ENCODE measurements around the gene ISM2. TPM values are rescaled to one million over a fixed set of nuclear protein-coding genes. Genes with fewer than 3 reads are reported as not detected.
A peak's percentile ranks its signal among the peaks of the same experiment; 100 is the strongest.
"Not testable (repeated sequence)": the region's sequence is repeated elsewhere in the genome, so short reads cannot be mapped to it uniquely, and the experiment has no call there.

Gene ISM2
- polyA plus RNA-seq, 4 donors, result 0.01 to 0.03 TPM; not detected in 2

GRCh38 chr14:77541905-77542304, 43.3 kb upstream of the ISM2 start:
- H3K4me3 ChIP-seq (ENCODE audit: low read depth in 1 of 3, low read length in 3 of 3), result no peak overlapping the region
- H3K27ac ChIP-seq (ENCODE audit: low read depth in 1 of 3, low read length in 2 of 3), result peak overlapping the region in 1 of 3 donors; percentile 28
- DNase-seq (no peak), FAIRE-seq (no peak)
- H3K27me3 ChIP-seq (ENCODE audit: control insufficient read depth in 3 of 3, insufficient read depth in 3 of 3, low read length in 3 of 3), result no peaks in the 10 kb centered on the region
- H3K9me3 ChIP-seq (ENCODE audit: control insufficient read depth in 2 of 2, insufficient read depth in 1 of 2, low read depth in 1 of 2, low read length in 1 of 2), result no peaks in the 10 kb centered on the region
- peaks cover 2 to 4% (median 3%) of the 10 kb centered on the region in 3 donors for H3K36me3 ChIP-seq (ENCODE audit: control insufficient read depth in 3 of 3, insufficient read depth in 2 of 3, low read depth in 1 of 3, low read length in 3 of 3)
- 80 to 93% (median 90%) methylated on average over 4 of the region's 4 CpGs for WGBS, 3 donors
- no peaks in the 10 kb centered on the region for H3K4me1 ChIP-seq (ENCODE audit: control insufficient read depth in 3 of 3, insufficient read depth in 2 of 3, low read depth in 1 of 3, low read length in 2 of 3)

DNA sequence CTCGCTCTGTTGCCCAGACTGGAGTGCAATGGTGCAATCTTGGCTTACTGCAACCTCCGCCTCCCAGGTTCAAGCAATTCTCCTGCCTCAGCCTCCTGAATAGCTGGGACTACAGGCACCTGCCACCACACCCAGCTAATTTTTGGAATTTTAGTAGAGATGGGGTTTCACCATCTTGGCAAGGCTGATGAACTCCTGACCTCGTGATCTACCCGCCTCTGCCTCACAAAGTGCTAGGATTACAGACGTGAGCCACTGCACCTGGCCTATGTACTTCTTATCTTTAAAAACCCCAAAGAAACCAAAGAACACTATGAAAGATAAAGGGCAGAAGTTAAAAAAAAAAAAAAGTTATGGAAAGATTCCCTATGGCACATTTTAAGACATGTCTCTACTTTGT, 38.3 kb upstream of the ISM2 start:
- H3K4me3 ChIP-seq (ENCODE audit: low read depth in 1 of 3, low read length in 3 of 3); H3K9me3 ChIP-seq (ENCODE audit: control insufficient read depth in 2 of 2, insufficient read depth in 1 of 2, low read depth in 1 of 2, low read length in 1 of 2); H3K27me3 ChIP-seq (ENCODE audit: control insufficient read depth in 3 of 3, insufficient read depth in 3 of 3, low read length in 3 of 3); FAIRE-seq; H3K36me3 ChIP-seq (ENCODE audit: control insufficient read depth in 3 of 3, insufficient read depth in 2 of 3, low read depth in 1 of 3, low read length in 3 of 3); H3K4me1 ChIP-seq (ENCODE audit: control insufficient read depth in 3 of 3, insufficient read depth in 2 of 3, low read depth in 1 of 3, low read length in 2 of 3); H3K27ac ChIP-seq (ENCODE audit: low read depth in 1 of 3, low read length in 2 of 3): not testable (repeated sequence)
- DNase-seq, result peak in 1 of 2 donors; percentile 11
- WGBS, 3 donors, result 43 to 73% (median 68%) methylated on average over 5 of the region's 5 CpGs

DNA sequence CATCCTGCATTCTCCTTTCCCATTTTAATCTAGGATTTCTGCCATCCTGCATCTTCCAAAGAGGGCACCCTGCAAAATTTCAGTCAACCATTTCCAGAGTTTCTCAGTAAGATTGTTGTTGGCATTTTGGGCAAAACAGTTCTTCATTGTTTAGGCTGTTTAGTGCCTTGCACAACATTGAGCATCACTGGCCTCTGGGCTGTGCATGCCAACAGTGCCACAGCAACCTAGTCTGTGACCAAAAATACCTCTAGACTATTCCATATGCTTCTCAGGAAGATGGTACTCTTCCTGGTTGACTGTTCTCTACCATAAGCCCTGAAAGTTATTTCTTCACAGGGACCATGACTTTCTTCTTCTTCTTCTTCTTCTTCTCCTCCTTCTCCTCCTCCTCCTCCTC, 32.5 kb upstream of the ISM2 start:
- no peak overlapping the region for H3K4me3 ChIP-seq (ENCODE audit: low read depth in 1 of 3, low read length in 3 of 3)
- no peaks in the 10 kb centered on the region for H3K27me3 ChIP-seq (ENCODE audit: control insufficient read depth in 3 of 3, insufficient read depth in 3 of 3, low read length in 3 of 3)
- no peak overlapping the region for H3K27ac ChIP-seq (ENCODE audit: low read depth in 1 of 3, low read length in 2 of 3)
- peaks cover 0 to 10% (median 7%) of the 10 kb centered on the region in 3 donors for H3K36me3 ChIP-seq (ENCODE audit: control insufficient read depth in 3 of 3, insufficient read depth in 2 of 3, low read depth in 1 of 3, low read length in 3 of 3)
- H3K4me1 ChIP-seq (ENCODE audit: control insufficient read depth in 3 of 3, insufficient read depth in 2 of 3, low read depth in 1 of 3, low read length in 2 of 3), result no peaks in the 10 kb centered on the region
- no peaks in the 10 kb centered on the region for H3K9me3 ChIP-seq (ENCODE audit: control insufficient read depth in 2 of 2, insufficient read depth in 1 of 2, low read depth in 1 of 2, low read length in 1 of 2)
- no peak for DNase-seq
- no peak for FAIRE-seq

DNA sequence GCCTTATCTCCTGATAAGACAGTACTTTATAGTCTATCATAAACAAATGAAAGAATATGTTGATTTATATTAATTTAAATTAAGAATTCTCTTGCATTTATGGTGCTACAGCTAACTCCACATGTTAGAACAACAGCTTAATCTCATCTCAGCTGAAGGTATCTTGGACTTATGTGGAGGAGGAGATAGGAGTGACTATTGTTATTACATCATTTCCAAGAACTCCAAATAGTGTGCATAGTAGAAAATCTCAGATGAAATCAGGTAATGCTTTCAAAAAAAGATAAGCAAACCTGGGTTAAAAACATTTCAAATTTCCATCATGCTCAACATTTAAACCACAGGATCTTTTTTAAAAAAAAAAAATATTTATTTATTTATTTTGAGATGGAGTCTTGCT, 31.3 kb upstream of the ISM2 start:
- H3K4me1 ChIP-seq (ENCODE audit: control insufficient read depth in 3 of 3, insufficient read depth in 2 of 3, low read depth in 1 of 3, low read length in 2 of 3), result no peaks in the 10 kb centered on the region
- no peak for DNase-seq
- no peaks in the 10 kb centered on the region for H3K27me3 ChIP-seq (ENCODE audit: control insufficient read depth in 3 of 3, insufficient read depth in 3 of 3, low read length in 3 of 3)
- H3K36me3 ChIP-seq (ENCODE audit: control insufficient read depth in 3 of 3, insufficient read depth in 2 of 3, low read depth in 1 of 3, low read length in 3 of 3), result peaks cover 0 to 7% (median 4%) of the 10 kb centered on the region in 3 donors
- no peak overlapping the region for H3K4me3 ChIP-seq (ENCODE audit: low read depth in 1 of 3, low read length in 3 of 3)
- no peak for FAIRE-seq
- no peaks in the 10 kb centered on the region for H3K9me3 ChIP-seq (ENCODE audit: control insufficient read depth in 2 of 2, insufficient read depth in 1 of 2, low read depth in 1 of 2, low read length in 1 of 2)
- H3K27ac ChIP-seq (ENCODE audit: low read depth in 1 of 3, low read length in 2 of 3), result no peak overlapping the region

DNA sequence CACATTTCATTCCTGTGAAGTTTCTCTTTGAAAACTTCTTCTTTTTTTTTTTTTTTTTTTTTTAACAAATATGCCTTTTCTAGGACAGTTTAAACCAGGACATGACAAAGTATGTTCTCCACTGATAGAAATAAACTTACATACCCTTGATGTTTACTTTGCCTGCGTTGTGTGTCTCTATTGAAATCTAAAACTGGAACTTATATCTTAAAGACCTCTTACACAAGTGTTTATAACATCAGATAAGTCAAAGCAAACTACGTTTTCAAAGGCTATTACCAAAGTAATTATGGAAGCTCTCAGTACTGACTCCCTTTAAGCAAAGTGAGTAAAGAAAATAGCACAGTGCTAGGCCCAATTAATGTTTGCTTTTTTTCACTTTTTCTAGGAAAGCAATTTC, 30.6 kb upstream of the ISM2 start:
- FAIRE-seq, result no peak
- WGBS, 3 donors, result 53 to 66% (median 61%) methylated on average over 2 of the region's 2 CpGs
- no peaks in the 10 kb centered on the region for H3K4me1 ChIP-seq (ENCODE audit: control insufficient read depth in 3 of 3, insufficient read depth in 2 of 3, low read depth in 1 of 3, low read length in 2 of 3)

DNA sequence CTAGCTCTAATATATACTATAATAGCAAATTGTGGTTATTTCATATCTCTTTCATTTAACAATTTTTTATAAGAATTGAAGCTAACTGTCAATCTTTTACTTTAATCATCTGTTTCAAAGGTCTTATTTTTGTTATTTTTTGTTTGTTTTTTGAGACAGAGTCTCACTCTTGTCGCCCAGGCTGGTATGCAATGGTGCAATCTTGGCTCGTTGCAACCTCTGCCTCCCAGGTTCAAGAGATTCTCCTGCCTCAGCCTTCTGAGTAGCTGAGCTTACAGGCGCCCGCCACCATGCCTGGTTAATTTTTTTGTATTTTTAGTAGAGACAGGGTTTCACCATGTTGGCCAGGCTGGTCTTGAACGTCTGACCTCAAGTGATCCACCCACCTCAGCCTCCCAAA, 30.1 kb upstream of the ISM2 start:
- H3K4me1 ChIP-seq (ENCODE audit: control insufficient read depth in 3 of 3, insufficient read depth in 2 of 3, low read depth in 1 of 3, low read length in 2 of 3); H3K27ac ChIP-seq (ENCODE audit: low read depth in 1 of 3, low read length in 2 of 3); DNase-seq; H3K27me3 ChIP-seq (ENCODE audit: control insufficient read depth in 3 of 3, insufficient read depth in 3 of 3, low read length in 3 of 3); FAIRE-seq; H3K9me3 ChIP-seq (ENCODE audit: control insufficient read depth in 2 of 2, insufficient read depth in 1 of 2, low read depth in 1 of 2, low read length in 1 of 2); H3K4me3 ChIP-seq (ENCODE audit: low read depth in 1 of 3, low read length in 3 of 3); H3K36me3 ChIP-seq (ENCODE audit: control insufficient read depth in 3 of 3, insufficient read depth in 2 of 3, low read depth in 1 of 3, low read length in 3 of 3): not testable (repeated sequence)
- WGBS, 3 donors, result 89 to 96% (median 92%) methylated on average over 5 of the region's 5 CpGs

More for the DNA sequence above, 30.6 kb upstream of the ISM2 start:
- no peak for DNase-seq
- Histone ChIP-seq H3K27me3 (ENCODE audit: control insufficient read depth in 3 of 3, insufficient read depth in 3 of 3, low read length in 3 of 3) (no peaks in the 10 kb centered on the region), H3K9me3 (ENCODE audit: control insufficient read depth in 2 of 2, insufficient read depth in 1 of 2, low read depth in 1 of 2, low read length in 1 of 2) (no peaks in the 10 kb centered on the region), H3K36me3 (ENCODE audit: control insufficient read depth in 3 of 3, insufficient read depth in 2 of 3, low read depth in 1 of 3, low read length in 3 of 3) (peaks cover 0 to 4% (median 2%) of the 10 kb centered on the region in 3 donors), H3K27ac (ENCODE audit: low read depth in 1 of 3, low read length in 2 of 3) (no peak overlapping the region), H3K4me3 (ENCODE audit: low read depth in 1 of 3, low read length in 3 of 3) (no peak overlapping the region)

- no peaks in the 10 kb centered on the region for H3K27me3 ChIP-seq (ENCODE audit: control insufficient read depth in 3 of 3, insufficient read depth in 3 of 3, low read length in 3 of 3)
- peaks cover 0 to 3% (median 0%) of the 10 kb centered on the region in 3 donors for H3K4me1 ChIP-seq (ENCODE audit: control insufficient read depth in 3 of 3, insufficient read depth in 2 of 3, low read depth in 1 of 3, low read length in 2 of 3)
- peaks cover 0 to 5% (median 4%) of the 10 kb centered on the region in 3 donors for H3K36me3 ChIP-seq (ENCODE audit: control insufficient read depth in 3 of 3, insufficient read depth in 2 of 3, low read depth in 1 of 3, low read length in 3 of 3)
- no peak for FAIRE-seq
- WGBS, 3 donors, result 65 to 91% (median 74%) methylated on average over 1 of the region's 1 CpG
- DNase-seq, result no peak
- H3K27ac ChIP-seq (ENCODE audit: low read depth in 1 of 3, low read length in 2 of 3), result no peak overlapping the region
- no peaks in the 10 kb centered on the region for H3K9me3 ChIP-seq (ENCODE audit: control insufficient read depth in 2 of 2, insufficient read depth in 1 of 2, low read depth in 1 of 2, low read length in 1 of 2)
- no peak overlapping the region for H3K4me3 ChIP-seq (ENCODE audit: low read depth in 1 of 3, low read length in 3 of 3)
These were observed 27.6 kb upstream of the ISM2 start for GRCh38 chr14:77526266-77526665.

GRCh38 chr14:77524536-77524935, 25.9 kb upstream of the ISM2 start:
- no peak overlapping the region for H3K4me3 ChIP-seq (ENCODE audit: low read depth in 1 of 3, low read length in 3 of 3)
- H3K27ac ChIP-seq (ENCODE audit: low read depth in 1 of 3, low read length in 2 of 3), result no peak overlapping the region
- no peaks in the 10 kb centered on the region for H3K9me3 ChIP-seq (ENCODE audit: control insufficient read depth in 2 of 2, insufficient read depth in 1 of 2, low read depth in 1 of 2, low read length in 1 of 2)
- WGBS, 3 donors, result 95 to 97% (median 96%) methylated on average over 6 of the region's 6 CpGs
- no peak for FAIRE-seq
- H3K36me3 ChIP-seq (ENCODE audit: control insufficient read depth in 3 of 3, insufficient read depth in 2 of 3, low read depth in 1 of 3, low read length in 3 of 3), result peaks cover 5 to 13% (median 10%) of the 10 kb centered on the region in 3 donors
- H3K27me3 ChIP-seq (ENCODE audit: control insufficient read depth in 3 of 3, insufficient read depth in 3 of 3, low read length in 3 of 3), result no peaks in the 10 kb centered on the region
- peaks cover 0 to 3% (median 0%) of the 10 kb centered on the region in 3 donors for H3K4me1 ChIP-seq (ENCODE audit: control insufficient read depth in 3 of 3, insufficient read depth in 2 of 3, low read depth in 1 of 3, low read length in 2 of 3)
- DNase-seq, result no peak

DNA sequence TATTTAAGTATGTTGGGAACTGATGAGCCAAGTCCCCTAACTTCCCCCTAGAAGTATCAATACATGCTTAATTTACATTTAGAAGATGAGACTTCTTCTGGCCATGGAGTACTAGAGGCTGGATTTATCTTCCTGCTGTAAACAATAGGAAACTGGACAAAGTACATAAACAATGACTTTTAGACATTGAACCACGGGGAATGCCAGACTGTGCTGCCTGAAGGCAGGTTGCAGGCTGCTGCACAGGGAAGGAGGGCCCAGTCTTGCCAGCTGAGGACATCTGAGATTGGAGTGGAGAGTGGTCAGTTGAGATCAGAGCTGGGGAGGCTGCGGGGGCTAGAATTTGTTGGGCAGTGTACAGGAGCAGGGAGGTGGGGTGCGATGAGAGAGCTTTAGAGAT, 24.5 kb upstream of the ISM2 start:
- Histone ChIP-seq H3K27me3 (ENCODE audit: control insufficient read depth in 3 of 3, insufficient read depth in 3 of 3, low read length in 3 of 3) (no peaks in the 10 kb centered on the region), H3K36me3 (ENCODE audit: control insufficient read depth in 3 of 3, insufficient read depth in 2 of 3, low read depth in 1 of 3, low read length in 3 of 3) (peaks cover 10 to 23% (median 14%) of the 10 kb centered on the region in 3 donors), H3K27ac (ENCODE audit: low read depth in 1 of 3, low read length in 2 of 3) (peak overlapping the region in 1 of 3 donors; percentile 11), H3K4me3 (ENCODE audit: low read depth in 1 of 3, low read length in 3 of 3) (no peak overlapping the region), H3K4me1 (ENCODE audit: control insufficient read depth in 3 of 3, insufficient read depth in 2 of 3, low read depth in 1 of 3, low read length in 2 of 3) (peaks cover 0 to 3% (median 0%) of the 10 kb centered on the region in 3 donors), H3K9me3 (ENCODE audit: control insufficient read depth in 2 of 2, insufficient read depth in 1 of 2, low read depth in 1 of 2, low read length in 1 of 2) (no peaks in the 10 kb centered on the region)
- DNase-seq (peak in 1 of 2 donors; percentile 20), FAIRE-seq (no peak)
- WGBS, 3 donors, result 77 to 83% (median 82%) methylated on average over 3 of the region's 3 CpGs
